Measurements from ENCODE around the gene UNK. TPM values are rescaled to one million over a fixed set of nuclear protein-coding genes. Genes with fewer than 3 reads are reported as not detected.

The UNK gene
- total and polyA plus RNA-seq, 2 of the 13 experiments (the other 11 are each of a cell fraction or from before 2014, with no cell fraction given): 31.6 to 33.0 TPM

GRCh38 chr17:75807861-75808260, 23.3 kb downstream of the UNK start (continued):
- TF ChIP-seq ZZZ3 (CRISPR knock-in tag; IDR thresholded peaks at IDR 0.05; ENCODE audit: borderline replicate concordance) (no peak), EED (CRISPR knock-in tag; IDR thresholded peaks at IDR 0.05) (no peak), ZNF510 (CRISPR knock-in tag; IDR thresholded peaks at IDR 0.05; ENCODE audit: low read depth) (no peak), MAFK (conservative IDR thresholded peaks at IDR 0.05 in 1 of 2, IDR thresholded peaks at IDR 0.05 in 1 of 2; ENCODE audit: low read length in 2 of 2) (no peak), E2F2 (CRISPR knock-in tag; IDR thresholded peaks at IDR 0.05; ENCODE audit: borderline replicate concordance) (no peak), HDAC2 (CRISPR knock-in tag; IDR thresholded peaks at IDR 0.05) (no peak), ZNF775 (CRISPR knock-in tag; IDR thresholded peaks at IDR 0.05; ENCODE audit: borderline replicate concordance) (no peak), THYN1 (CRISPR knock-in tag; IDR thresholded peaks at IDR 0.05; ENCODE audit: borderline replicate concordance, low read depth) (no peak), MEF2D (CRISPR knock-in tag; IDR thresholded peaks at IDR 0.05) (no peak), PAXIP1 (CRISPR knock-in tag; conservative IDR thresholded peaks at IDR 0.05) (no peak)

Measured in HepG2 (cell line).